ENCODE measurements around the gene RPL4. TPM values are rescaled to one million over a fixed set of nuclear protein-coding genes. Genes with fewer than 3 reads are reported as not detected.

The RPL4 gene
- total RNA-seq, 3 donors from 2014 or later (not counting 1 experiment from before 2014, with no cell fraction given) = 1,109 to 1,293 (median 1,293) TPM

GRCh38 chr15:66498501-66499386 lies 5.9 kb downstream of the RPL4 start:
- H3K4me1 ChIP-seq (ENCODE audit: control insufficient read depth, insufficient read depth, low read length) = peaks cover 33% of the 10 kb centered on the region
- peaks cover 25 to 46% of the 10 kb centered on the region in 2 donors for H3K4me1 Mint-ChIP-seq
- peak; percentile 26 for TF ChIP-seq CTCF (IDR thresholded peaks at IDR 0.05)

GRCh38 chr15:66497502-66498455 lies 6.9 kb downstream of the RPL4 start, which contains the start of gene SNAPC5:
Gene SNAPC5 (minus strand): TSS chr15:66497762. CDS start chr15:66497731, 31 bp downstream.
- peak within 1 kb of the TSS; percentile 79 for H3K4me3 ChIP-seq (ENCODE audit: low read length)
- Mint-ChIP-seq H3K4me3 (peak within 1 kb of the TSS; percentile 92), H3K36me3 (peaks cover 8% of the 10 kb centered on the region)

More at GRCh38 chr15:66498501-66499386, 5.9 kb downstream of the RPL4 start:
- Histone ChIP-seq H3K9me3 (ENCODE audit: control insufficient read depth, insufficient read depth, low read length) (no peaks in the 10 kb centered on the region), H3K27ac (ENCODE audit: low read length) (peak overlapping the region; percentile 23), H3K27me3 (ENCODE audit: control insufficient read depth, insufficient read depth, low read length) (no peaks in the 10 kb centered on the region), H3K36me3 (ENCODE audit: control insufficient read depth, insufficient read depth, low read length) (peaks cover 69% of the 10 kb centered on the region), H3K4me3 (ENCODE audit: low read length) (no peak overlapping the region)
- Mint-ChIP-seq H3K4me3 (peak overlapping the region; percentile 55), H3K27me3 (ENCODE audit: low read depth in 2 of 2) (no peaks in the 10 kb centered on the region), H3K27ac (peak overlapping the region; percentile 93 to 97), H3K9me3 (no peaks in the 10 kb centered on the region), H3K36me3 (peaks cover 8% of the 10 kb centered on the region)
- intact Hi-C loops (cut with micrococcal nuclease) = no loop called here
- DNase-seq (peak in 1 of 2 donors; percentile 67), ATAC-seq (no peak)
- WGBS (ENCODE audit: insufficient coverage) = 59% methylated on average over 3 of the region's 3 CpGs

GRCh38 chr15:66496951-66497501 lies 7.6 kb downstream of the RPL4 start:
- H3K9me3 ChIP-seq (ENCODE audit: control insufficient read depth, insufficient read depth, low read length) = no peaks in the 10 kb centered on the region
- Mint-ChIP-seq H3K9me3 (no peaks in the 10 kb centered on the region), H3K36me3 (peaks cover 8% of the 10 kb centered on the region), H3K27me3 (ENCODE audit: low read depth in 2 of 2) (no peaks in the 10 kb centered on the region), H3K4me3 (peak overlapping the region; percentile 92), H3K4me1 (peaks cover 13 to 31% of the 10 kb centered on the region in 2 donors), H3K27ac (peak overlapping the region; percentile 93 to 97)
- peaks cover 21% of the 10 kb centered on the region for H3K4me1 ChIP-seq (ENCODE audit: control insufficient read depth, insufficient read depth, low read length)
- H3K4me3 ChIP-seq (ENCODE audit: low read length) = peak overlapping the region; percentile 79
- ATAC-seq (peak; percentile 21 to 36 (median 32)), DNase-seq (no peak)
- intact Hi-C loops (cut with micrococcal nuclease) = loop anchor here (1.0 kb wide), 4 partner anchors 8 to 141 kb away; partner anchors contain the start of genes MAP2K1, TIPIN and ZWILCH
- H3K27me3 ChIP-seq (ENCODE audit: control insufficient read depth, insufficient read depth, low read length) = no peaks in the 10 kb centered on the region
- TF ChIP-seq CTCF (IDR thresholded peaks at IDR 0.05) = no peak
- peak overlapping the region; percentile 82 for H3K27ac ChIP-seq (ENCODE audit: low read length)
- WGBS (ENCODE audit: insufficient coverage) = 16% methylated on average over 17 of the region's 17 CpGs
- peaks cover 70% of the 10 kb centered on the region for H3K36me3 ChIP-seq (ENCODE audit: control insufficient read depth, insufficient read depth, low read length)

More at GRCh38 chr15:66497502-66498455, 6.9 kb downstream of the RPL4 start, which contains the start of gene SNAPC5:
- DNase-seq = peak; percentile 98
- Mint-ChIP-seq H3K27me3 (ENCODE audit: low read depth in 2 of 2) (no peaks in the 10 kb centered on the region), H3K4me1 (peaks cover 18 to 36% of the 10 kb centered on the region in 2 donors), H3K9me3 (no peaks in the 10 kb centered on the region), H3K27ac (peak within 1 kb of the TSS; percentile 93 to 97)
- H3K36me3 ChIP-seq (ENCODE audit: control insufficient read depth, insufficient read depth, low read length) = peaks cover 70% of the 10 kb centered on the region
- peak within 1 kb of the TSS; percentile 82 for H3K27ac ChIP-seq (ENCODE audit: low read length)
- no peaks in the 10 kb centered on the region for H3K27me3 ChIP-seq (ENCODE audit: control insufficient read depth, insufficient read depth, low read length)
- TF ChIP-seq CTCF (IDR thresholded peaks at IDR 0.05) = peak; percentile 99
- WGBS (ENCODE audit: insufficient coverage) = 11% methylated on average over 43 of the region's 43 CpGs
- H3K9me3 ChIP-seq (ENCODE audit: control insufficient read depth, insufficient read depth, low read length) = no peaks in the 10 kb centered on the region
- intact Hi-C loops (cut with micrococcal nuclease) = loop anchor here (1.0 kb wide), 4 partner anchors 8 to 141 kb away; partner anchors contain the start of genes MAP2K1, TIPIN and ZWILCH
- peaks cover 25% of the 10 kb centered on the region for H3K4me1 ChIP-seq (ENCODE audit: control insufficient read depth, insufficient read depth, low read length)
- ATAC-seq = peak; percentile 95 to 98 (median 96)
